HCT116 (cell line): ENCODE results near the gene AGTPBP1. TPM values are rescaled to one million over a fixed set of nuclear protein-coding genes. Genes with fewer than 3 reads are reported as not detected.
A peak's percentile ranks its signal among the peaks of the same experiment; 100 is the strongest.

Experiments used
- ATAC-seq: fragments of 200-7000 bp; cut with Tn5 transposase; 2 replicates; pipeline ENCODE4 v1.9.1; 2020; ENCODE audit warnings: mild to moderate bottlenecking, moderate library complexity
- BruUV-seq: library from RNA; stranded (reverse); fragments of 400-500 nt; replicated peaks from 2 replicates; lab custom pipeline; 2021; lab: Mats Ljungman, UMichigan
- CTCF ChIA-PET: fragments of 300-600 bp; sonication (Branson Sonifier 250); formaldehyde crosslinking; loops from one replicate; lab custom pipeline; 2021; ENCODE audit warnings: antibody characterized with exemption; lab: Charles Lee
- POLR2A ChIA-PET: fragments of 300-600, 350-600 bp; sonication (Branson Sonifier 250); formaldehyde crosslinking; loops from one replicate; lab custom pipeline; 2021; ENCODE audit warnings: antibody characterized with exemption; lab: Charles Lee
- RAD21 ChIA-PET, 2 experiments: fragments of 300-600 bp; sonication (Branson Sonifier 250); formaldehyde crosslinking; loops; one replicate each; lab custom pipeline; 2023; ENCODE audit warnings: low total read pairs in 2 of 2; ENCODE audit not compliant: uncharacterized antibody in 2 of 2, unreplicated experiment in 2 of 2, low non-redundant PET in 1 of 2; lab: Charles Lee
- DNase-seq: peaks from one replicate; pipeline ENCODE4 v3.0.0-alpha.2; 2010; ENCODE audit warnings: low read depth, low spot score
- H2AFZ ChIP-seq: fragments of 200-600 bp; shearing (Covaris generic), sonication (generic); 2 replicates; pipeline ENCODE4 v1.6.1; 2017; ENCODE audit warnings: low read depth, mixed run types, mixed read lengths, antibody characterized with exemption, low read length; ENCODE audit not compliant: poor library complexity, severe bottlenecking
- H3K27ac ChIP-seq: 2 replicates; pipeline ENCODE4 v1.5.1; 2012; ENCODE audit warnings: low read depth, low read length
- H3K27me3 ChIP-seq: fragments of 200-600 bp; sonication (generic); 2 replicates; pipeline ENCODE4 v1.6.1; 2016; ENCODE audit warnings: mixed run types, low read length, mixed read lengths; ENCODE audit not compliant: insufficient read depth
- H3K36me3 ChIP-seq, 2 experiments: fragments of 200-500 bp in 1 of 2; fragments of 200-600 bp in 1 of 2; sonication (Bioruptor generic) in 1 of 2; sonication (generic) in 1 of 2; 2 replicates each; pipeline versions ENCODE4 v1.5.1 to v1.6.1; 2014 to 2016; ENCODE audit warnings: low read length in 2 of 2, inconsistent platforms in 1 of 2, mixed read lengths in 1 of 2, mixed run types in 1 of 2; ENCODE audit not compliant: insufficient read depth in 2 of 2, control insufficient read depth in 1 of 2
- H3K4me1 ChIP-seq, 2 experiments: fragments of 200-600 bp in 1 of 2; sonication (generic) in 1 of 2; 2 replicates each; pipeline versions ENCODE4 v1.5.1 to v1.6.1; 2012 to 2017; ENCODE audit warnings: low read length in 2 of 2, inconsistent platforms in 1 of 2, mild to moderate bottlenecking in 1 of 2, mixed read lengths in 1 of 2, mixed run types in 1 of 2, moderate library complexity in 1 of 2; ENCODE audit not compliant: insufficient read depth in 2 of 2, control insufficient read depth in 1 of 2
- H3K4me2 ChIP-seq: fragments of 200-600 bp; sonication (generic); 2 replicates; pipeline ENCODE4 v1.6.1; 2017; ENCODE audit warnings: mixed run types, low read length, mixed read lengths
- H3K4me3 ChIP-seq, 2 experiments: fragments of 200-600 bp in 1 of 2; sonication (generic) in 1 of 2; replicated peaks in 1 of 2; 2 replicates each; pipeline ENCODE4 v1.5.1; 2011 to 2016; ENCODE audit warnings: low read length in 2 of 2, control low read depth in 1 of 2, low read depth in 1 of 2, mild to moderate bottlenecking in 1 of 2, mixed read lengths in 1 of 2, mixed run types in 1 of 2
- H3K79me2 ChIP-seq: fragments of 200-600 bp; sonication (generic); 2 replicates; pipeline ENCODE4 v1.6.1; 2017; ENCODE audit warnings: mild to moderate bottlenecking, mixed run types, low read length, moderate library complexity, mixed read lengths; ENCODE audit not compliant: insufficient read depth
- H3K9ac ChIP-seq: fragments of 200-600 bp; sonication (generic); 2 replicates; pipeline ENCODE4 v1.6.1; 2016; ENCODE audit warnings: low read length, mixed read lengths
- H3K9me2 ChIP-seq: fragments of 200-600 bp; sonication (generic), shearing (Covaris generic); 2 replicates; pipeline ENCODE4 v1.6.1; 2017; ENCODE audit warnings: mixed run types, mild to moderate bottlenecking, moderate library complexity; ENCODE audit not compliant: insufficient read depth
- H3K9me3 ChIP-seq, 2 experiments: fragments of 200-500 bp in 1 of 2; fragments of 200-600 bp in 1 of 2; sonication (Bioruptor generic) in 1 of 2; sonication (generic) in 1 of 2; 2 replicates each; pipeline ENCODE4 v1.6.1; 2014 to 2017; ENCODE audit warnings: low read length in 2 of 2, mixed read lengths in 2 of 2, inconsistent platforms in 1 of 2, low read depth in 1 of 2, mild to moderate bottlenecking in 1 of 2, mixed run types in 1 of 2, moderate library complexity in 1 of 2; ENCODE audit not compliant: control insufficient read depth in 1 of 2, insufficient read depth in 1 of 2
- H4K20me1 ChIP-seq: fragments of 200-600 bp; sonication (generic), shearing (Covaris generic); 2 replicates; pipeline ENCODE4 v1.6.1; 2017; ENCODE audit warnings: mixed run types, mild to moderate bottlenecking, moderate library complexity; ENCODE audit not compliant: insufficient read depth
- CBX3 ChIP-seq: IDR thresholded peaks from 2 replicates; pipeline ENCODE4 v1.6.1; 2012; ENCODE audit warnings: low read depth
- CEBPB ChIP-seq: IDR thresholded peaks from 2 replicates; pipeline ENCODE4 v1.6.1; 2012; ENCODE audit warnings: low read depth
- ELF1 ChIP-seq: IDR thresholded peaks from 2 replicates; pipeline ENCODE4 v1.6.1; 2012; ENCODE audit warnings: low read depth, borderline replicate concordance
- EZH2 ChIP-seq: fragments of 200-600 bp; sonication (generic); IDR thresholded peaks from 2 replicates; pipeline ENCODE4 v1.6.1; 2017; ENCODE audit warnings: antibody characterized with exemption, mixed run types
- EZH2phosphoT487 ChIP-seq: fragments of 200-600 bp; IDR thresholded peaks from 2 replicates; pipeline ENCODE4 v1.6.1; 2018; ENCODE audit warnings: antibody characterized with exemption, borderline replicate concordance
- FOSL1 ChIP-seq: IDR thresholded peaks from 2 replicates; pipeline ENCODE4 v1.6.1; 2012; ENCODE audit warnings: low read depth
- JUND ChIP-seq: IDR thresholded peaks from 2 replicates; pipeline ENCODE4 v1.6.1; 2012
- RAD21 ChIP-seq: IDR thresholded peaks from 2 replicates; pipeline ENCODE4 v1.6.1; 2012; ENCODE audit warnings: low read depth, mild to moderate bottlenecking
- SP1 ChIP-seq: IDR thresholded peaks from 2 replicates; pipeline ENCODE4 v1.6.1; 2012; ENCODE audit warnings: low read depth
- SRF ChIP-seq: IDR thresholded peaks from 2 replicates; pipeline ENCODE4 v1.6.1; 2012; ENCODE audit warnings: low read depth
- TCF7L2 ChIP-seq: IDR thresholded peaks from 2 replicates; pipeline ENCODE4 v1.7.0; 2011; ENCODE audit warnings: borderline replicate concordance, inconsistent platforms; ENCODE audit not compliant: insufficient read depth, insufficient read length; ENCODE audit errors: extremely low read depth
- ZFX ChIP-seq: fragments of 450-650 bp; IDR thresholded peaks from 2 replicates; pipeline ENCODE4 v1.6.1; 2017
- ZNF274 ChIP-seq: fragments of 200-500 bp; sonication (Bioruptor generic); IDR thresholded peaks from 2 replicates; pipeline ENCODE4 v1.6.1; 2014; ENCODE audit warnings: mild to moderate bottlenecking, low read depth, low read length, inconsistent platforms
- intact Hi-C: fragments of 100-400 bp; cut with micrococcal nuclease; formaldehyde crosslinking; loops from 2 replicates; pipeline ENCODE4 v1.10.0; 2022
- total RNA-seq: library from RNA; stranded (reverse); gene quantifications from one replicate; pipeline ENCODE4 v1.2.1, GENCODE V29; 2021; ENCODE audit not compliant: unreplicated experiment
- TF ChIP-seq, protein P1 (sequence below): IDR thresholded peaks from 2 replicates; pipeline ENCODE4 v1.6.1; 2012
- TF ChIP-seq, protein P2 (sequence below): IDR thresholded peaks from 2 replicates; pipeline ENCODE4 v1.6.1; 2012

Gene AGTPBP1
- total RNA-seq, 1 experiment from 2014 or later, result 17.4 TPM

- intact Hi-C loops, result no loop called here
Measured at GRCh38 chr9:85742597-85742936, 813 bp upstream of the AGTPBP1 start.

More at GRCh38 chr9:85742597-85742936, 813 bp upstream of the AGTPBP1 start:
- Histone ChIP-seq H3K4me1 (peaks cover 17 to 32% of the 10 kb centered on the region in 2 experiments), H3K27me3 (peaks cover 10% of the 10 kb centered on the region; the same call in 1 of the 2 replicates), H3K9me2 (no peaks in the 10 kb centered on the region), H3K27ac (no peak overlapping the region), H4K20me1 (no peaks in the 10 kb centered on the region), H3K4me2 (peak overlapping the region; percentile 84), H3K9me3 (no peaks in the 10 kb centered on the region), H3K36me3 (no peaks in the 10 kb centered on the region), H3K79me2 (peaks cover 34% of the 10 kb centered on the region), H2AFZ (peak overlapping the region; percentile 95), H3K4me3 (peak overlapping the region; percentile 45 to 81), H3K9ac (peak overlapping the region; percentile 51)
- RAD21 ChIA-PET, result interaction anchor here in 1 of 2 experiments (1.1 kb wide), 1 partner anchor 44 kb away, joined by 4 read pairs; no protein-coding TSS in a partner anchor
- TF ChIP-seq JUND (no peak), ZFX (no peak), TCF7L2 (no peak), SRF (no peak), CEBPB (no peak), EZH2phosphoT487 (no peak), EZH2 (no peak), ELF1 (no peak), SP1 (no peak), ZNF274 (no peak), RAD21 (no peak), CBX3 (no peak), FOSL1 (no peak)
- TF ChIP-seq, protein P1, sequence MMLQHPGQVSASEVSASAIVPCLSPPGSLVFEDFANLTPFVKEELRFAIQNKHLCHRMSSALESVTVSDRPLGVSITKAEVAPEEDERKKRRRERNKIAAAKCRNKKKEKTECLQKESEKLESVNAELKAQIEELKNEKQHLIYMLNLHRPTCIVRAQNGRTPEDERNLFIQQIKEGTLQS, result no peak
- TF ChIP-seq, protein P2, sequence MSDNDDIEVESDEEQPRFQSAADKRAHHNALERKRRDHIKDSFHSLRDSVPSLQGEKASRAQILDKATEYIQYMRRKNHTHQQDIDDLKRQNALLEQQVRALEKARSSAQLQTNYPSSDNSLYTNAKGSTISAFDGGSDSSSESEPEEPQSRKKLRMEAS, result no peak
- POLR2A ChIA-PET, result no interaction called here
- ATAC-seq (no peak), DNase-seq (no peak)
- CTCF ChIA-PET, result no interaction called here
- BruUV-seq, result no TSS peak
